ENCODE data around the gene IPMK.
A peak's percentile ranks its signal among the peaks of the same experiment; 100 is the strongest.
"Not testable (repeated sequence)": the region's sequence is repeated elsewhere in the genome, so short reads cannot be mapped to it uniquely, and the experiment has no call there.

The IPMK gene

DNA sequence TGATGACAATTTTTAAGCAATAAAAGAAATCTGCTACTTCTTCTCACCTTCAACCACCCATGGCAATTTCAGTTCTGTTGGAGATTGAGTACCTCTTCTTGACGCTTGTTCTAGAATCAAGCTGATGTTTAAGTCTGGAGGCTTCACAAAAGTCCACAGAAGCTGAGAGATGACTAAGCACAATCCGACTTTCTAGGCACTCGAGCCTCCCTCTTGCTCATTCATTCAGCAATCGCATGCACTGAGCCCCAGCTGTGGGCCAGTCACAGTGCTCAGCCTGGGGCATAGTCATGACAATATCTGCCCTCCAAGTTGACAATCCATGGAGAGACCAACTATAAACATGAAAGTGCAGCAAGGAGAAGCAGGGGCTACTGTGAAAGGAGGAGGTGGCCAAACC lies 103.2 kb downstream of the IPMK start:
- ATAC-seq, result peak; percentile 36
- Mint-ChIP-seq H3K9me3 (no peaks in the 10 kb centered on the region), H3K36me3 (no peaks in the 10 kb centered on the region), H3K4me1 (no peaks in the 10 kb centered on the region), H3K4me3 (no peak overlapping the region), H3K27ac (no peak overlapping the region)
- no peak for DNase-seq (ENCODE audit: low spot score in 2 of 2)

GRCh38 chr10:58158806-58159205 lies 108.9 kb downstream of the IPMK start:
- Mint-ChIP-seq H3K9me3 (no peaks in the 10 kb centered on the region), H3K4me1 (no peaks in the 10 kb centered on the region), H3K4me3 (no peak overlapping the region), H3K27ac (no peak overlapping the region), H3K36me3 (no peaks in the 10 kb centered on the region)
- ATAC-seq, result no peak
- DNase-seq (ENCODE audit: low spot score in 2 of 2), result no peak

DNA sequence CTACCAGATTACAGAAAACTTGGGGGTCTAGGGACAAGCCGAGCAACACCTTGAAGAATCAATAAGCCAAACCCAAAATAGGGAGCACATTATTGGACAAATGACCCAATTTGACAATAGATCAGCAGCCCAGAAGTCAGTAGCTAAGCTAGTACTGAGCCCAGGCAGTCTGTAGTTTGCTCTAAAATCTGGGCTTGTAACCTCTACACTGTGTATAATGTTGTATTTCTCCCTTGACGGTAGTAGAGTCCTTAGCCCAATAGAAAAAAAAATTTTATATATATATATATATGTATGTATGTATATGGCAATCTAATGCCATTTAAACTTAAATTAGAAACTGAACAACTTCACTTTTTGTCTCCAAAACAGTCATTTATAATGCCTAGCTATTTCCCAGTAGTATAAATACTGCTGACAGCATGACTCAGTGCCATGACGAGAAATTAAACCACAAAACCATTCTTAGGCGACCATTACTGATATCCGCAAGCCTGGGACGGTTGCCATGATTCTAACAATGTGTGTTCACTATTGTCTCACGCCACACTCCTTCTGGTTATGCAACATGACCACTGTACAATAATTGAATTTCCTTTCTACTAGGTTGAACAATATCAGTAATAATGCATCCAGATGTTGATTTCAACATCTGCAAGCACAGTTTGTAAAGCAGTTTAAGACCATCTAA lies 110.5 kb downstream of the IPMK start:
- Mint-ChIP-seq H3K4me1 (no peaks in the 10 kb centered on the region), H3K4me3 (no peak overlapping the region), H3K27ac (no peak overlapping the region), H3K36me3 (no peaks in the 10 kb centered on the region), H3K9me3 (no peaks in the 10 kb centered on the region)
- ATAC-seq, result peak; percentile 39
- no peak for DNase-seq (ENCODE audit: low spot score in 2 of 2)

DNA sequence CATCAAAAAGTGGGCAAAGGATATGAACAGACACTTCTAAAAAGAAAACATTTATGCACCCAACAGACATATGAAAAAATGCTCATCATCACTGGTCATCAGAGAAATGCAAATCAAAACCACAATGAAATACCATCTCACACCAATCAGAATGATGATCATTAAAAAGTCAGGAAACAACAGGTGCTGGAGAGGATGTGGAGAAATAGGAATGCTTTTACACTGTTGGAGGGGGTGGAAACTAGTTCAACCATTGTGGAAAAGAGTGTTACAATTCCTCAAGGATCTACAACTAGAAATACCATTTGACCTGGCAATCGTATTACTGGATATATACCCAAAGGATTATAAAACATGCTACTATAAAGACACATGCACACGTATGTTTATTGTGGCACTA lies 111.8 kb downstream of the IPMK start:
- not testable (repeated sequence) for H3K9me3 Mint-ChIP-seq; H3K36me3 Mint-ChIP-seq; ATAC-seq; H3K4me1 Mint-ChIP-seq; DNase-seq (ENCODE audit: low spot score in 2 of 2); H3K4me3 Mint-ChIP-seq; H3K27ac Mint-ChIP-seq

- no peak for ATAC-seq
- H3K4me3 Mint-ChIP-seq, result no peak overlapping the region
- no peaks in the 10 kb centered on the region for H3K9me3 Mint-ChIP-seq
- DNase-seq (ENCODE audit: low spot score in 2 of 2), result no peak
- no peaks in the 10 kb centered on the region for H3K36me3 Mint-ChIP-seq
- H3K27ac Mint-ChIP-seq, result no peak overlapping the region
- H3K4me1 Mint-ChIP-seq, result no peaks in the 10 kb centered on the region
Measured at GRCh38 chr10:58153751-58154150, 113.9 kb downstream of the IPMK start.

DNA sequence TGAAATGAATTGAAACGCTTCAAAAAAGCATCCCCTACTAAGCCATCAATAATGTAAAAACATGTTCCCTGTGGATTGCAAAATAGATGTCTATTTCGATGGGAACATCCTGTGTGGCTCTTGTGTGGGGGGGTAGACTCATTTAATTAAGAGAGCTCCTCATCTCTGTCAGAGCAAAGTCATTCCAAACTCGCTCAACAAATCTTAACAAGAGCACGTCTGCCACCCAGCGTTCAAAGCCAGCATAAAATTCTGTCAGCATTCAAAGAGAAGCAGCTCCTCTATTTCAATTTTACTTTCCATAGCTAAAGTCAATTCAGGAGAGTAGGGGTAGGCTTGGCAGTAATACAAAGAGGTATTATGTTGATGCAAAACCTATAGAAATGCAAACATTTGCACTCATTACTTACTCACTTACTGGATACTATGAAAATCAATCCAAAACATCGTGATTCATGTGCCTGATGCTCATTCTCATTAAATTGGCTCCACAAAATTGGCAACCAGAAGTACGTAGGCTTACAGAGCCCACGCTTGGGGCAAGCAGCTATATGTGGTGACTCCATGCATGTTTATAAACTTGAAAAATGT lies 114.9 kb downstream of the IPMK start:
- Mint-ChIP-seq H3K9me3 (no peaks in the 10 kb centered on the region), H3K4me3 (no peak overlapping the region), H3K27ac (no peak overlapping the region), H3K4me1 (no peaks in the 10 kb centered on the region), H3K36me3 (no peaks in the 10 kb centered on the region)
- ATAC-seq (peak; percentile 50), DNase-seq (ENCODE audit: low spot score in 2 of 2) (peak in 1 of 2 donors; percentile 56)

DNA sequence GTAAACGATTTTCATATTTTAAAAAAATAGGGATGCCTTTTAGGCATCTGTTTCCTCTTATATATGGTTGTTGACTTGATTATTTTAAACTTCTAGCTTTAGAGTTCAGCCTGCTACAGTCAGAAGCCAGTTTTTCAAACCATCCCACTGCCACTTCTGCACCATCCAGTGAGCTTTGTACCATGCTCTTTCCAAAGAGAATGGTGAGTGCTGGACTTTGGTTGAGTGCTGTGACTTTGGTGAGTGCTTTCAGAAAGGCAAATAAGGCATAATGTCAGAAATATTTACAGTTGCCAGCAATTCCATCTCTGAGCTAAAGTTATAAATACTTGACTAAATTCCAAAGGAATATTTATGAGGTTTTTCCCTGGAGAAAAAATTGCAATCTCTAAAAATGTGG lies 117.4 kb downstream of the IPMK start:
- Mint-ChIP-seq H3K4me3 (no peak overlapping the region), H3K4me1 (no peaks in the 10 kb centered on the region), H3K27ac (no peak overlapping the region), H3K9me3 (no peaks in the 10 kb centered on the region), H3K36me3 (no peaks in the 10 kb centered on the region)
- ATAC-seq (no peak), DNase-seq (ENCODE audit: low spot score in 2 of 2) (no peak)

GRCh38 chr10:58143944-58144343 lies 123.8 kb downstream of the IPMK start:
- H3K4me1 Mint-ChIP-seq, result peaks cover 10% of the 10 kb centered on the region

More at GRCh38 chr10:58143944-58144343, 123.8 kb downstream of the IPMK start:
- no peak overlapping the region for H3K4me3 Mint-ChIP-seq
- H3K27ac Mint-ChIP-seq, result no peak overlapping the region
- DNase-seq (ENCODE audit: low spot score in 2 of 2) (no peak), ATAC-seq (peak; percentile 84)
- no peaks in the 10 kb centered on the region for H3K36me3 Mint-ChIP-seq
- H3K9me3 Mint-ChIP-seq, result peaks cover 3% of the 10 kb centered on the region

All from stimulated activated effector memory CD8-positive, alpha-beta T cell treated with anti-CD3 and anti-CD28 coated beads, Interleukin-12 subunit alpha, Interleukin-12 subunit beta, amount 100 ng/mL, for 72 hours (primary cell).